Activated CD4-positive, alpha-beta T cell treated with anti-CD3 and anti-CD28 coated beads for 36 hours (primary cell): ENCODE results near the gene RPL41. TPM values are rescaled to one million over a fixed set of nuclear protein-coding genes. Genes with fewer than 3 reads are reported as not detected.
A peak's percentile ranks its signal among the peaks of the same experiment; 100 is the strongest.

Source experiments
- ATAC-seq: fragments of 200-7000 bp; cut with Tn5 transposase; one replicate; pipeline ENCODE4 v1.10.0; 2021; ENCODE audit warnings: mild to moderate bottlenecking, moderate library complexity
- CTCF ChIA-PET: fragments of 350-600 bp; sonication (Branson Sonifier 250); formaldehyde crosslinking; loops from one replicate; lab custom pipeline; 2021; ENCODE audit warnings: antibody characterized with exemption; lab: Charles Lee
- POLR2A ChIA-PET: fragments of 350-600 bp; sonication (Branson Sonifier 250); formaldehyde crosslinking; loops from one replicate; lab custom pipeline; 2021; ENCODE audit warnings: antibody characterized with exemption, inconsistent platforms; lab: Charles Lee
- DNase-seq: peaks from one replicate; pipeline ENCODE4 v3.0.0-alpha.2; 2020
- H3K27ac Mint-ChIP-seq: one replicate; pipeline ENCODE4 v1.8.0; 2021; ENCODE audit warnings: mixed read lengths
- H3K27me3 Mint-ChIP-seq: one replicate; pipeline ENCODE4 v1.8.0; 2021; ENCODE audit warnings: mixed read lengths
- H3K36me3 Mint-ChIP-seq: one replicate; pipeline ENCODE4 v1.8.0; 2021; ENCODE audit warnings: low read depth, mixed read lengths
- H3K4me1 Mint-ChIP-seq: one replicate; pipeline ENCODE4 v1.8.0; 2021; ENCODE audit warnings: mixed read lengths
- H3K4me3 Mint-ChIP-seq: one replicate; pipeline ENCODE4 v1.8.0; 2021; ENCODE audit warnings: mild to moderate bottlenecking, moderate library complexity, mixed read lengths
- H3K9me3 Mint-ChIP-seq: one replicate; pipeline ENCODE4 v1.8.0; 2021; ENCODE audit warnings: low read depth, mixed read lengths
- intact Hi-C, 2 experiments: fragments of 100-400 bp; cut with DNase I in 1 of 2; cut with micrococcal nuclease in 1 of 2; formaldehyde crosslinking; loops; one replicate each; pipeline versions ENCODE4 v1.14.2 to v1.15.1; 2022 to 2024; cut with DNase I, micrococcal nuclease
- total RNA-seq, 2 experiments: library from RNA; stranded (reverse); gene quantifications; one replicate each; pipeline ENCODE4 v1.2.3, GENCODE V29; 2021

RPL41 gene
- total RNA-seq, 2 experiments from 2014 or later = 5,101 to 9,949 TPM

- DNase-seq (no peak), ATAC-seq (no peak)
- peaks cover 64% of the 10 kb centered on the region for H3K36me3 Mint-ChIP-seq
- intact Hi-C loops = loop anchor here (1.0 to 10.0 kb wide), 4 partner anchors 28 to 925 kb away; partner anchors contain the start of genes NAB2 (in 1 of the 2) and ZC3H10 (in 1 of the 2)
- ChIA-PET POLR2A (interaction anchor here (1.4 to 4.4 kb wide), 2 partner anchors 31 to 41 kb away, joined by 9 to 19 read pairs; partner anchors contain the start of genes ESYT1 and ZC3H10), CTCF (interaction anchor here (0.5 to 1.8 kb wide), 10 partner anchors 25 to 900 kb away, joined by 3 to 10 read pairs (median 3); partner anchors contain the start of genes ESYT1 and SMARCC2)
- H3K4me3 Mint-ChIP-seq = peak overlapping the region; percentile 99
- H3K27me3 Mint-ChIP-seq = no peaks in the 10 kb centered on the region
- peak overlapping the region; percentile 96 for H3K27ac Mint-ChIP-seq
- no peaks in the 10 kb centered on the region for H3K9me3 Mint-ChIP-seq
- H3K4me1 Mint-ChIP-seq = peaks cover 26% of the 10 kb centered on the region
These were observed 43.2 kb downstream of the RPL41 start for GRCh38 chr12:56159482-56160192.

GRCh38 chr12:56160193-56160763, 43.8 kb downstream of the RPL41 start:
- CTCF ChIA-PET = interaction anchor here (0.6 to 1.6 kb wide), 6 partner anchors 31 to 900 kb away, joined by 3 to 6 read pairs (median 4); partner anchors contain the start of gene ESYT1

GRCh38 chr12:56160894-56161689, 44.7 kb downstream of the RPL41 start:
- ChIA-PET POLR2A (interaction anchor here (0.7 to 4.4 kb wide), 3 partner anchors 9 to 43 kb away, joined by 3 to 19 read pairs (median 16); partner anchors contain the start of genes ESYT1, MYL6B and ZC3H10), CTCF (interaction anchor here (0.6 to 3.0 kb wide), 10 partner anchors 10 to 517 kb away, joined by 3 to 18 read pairs (median 3); partner anchors contain the start of genes RNF41 and SMARCC2)
- Mint-ChIP-seq H3K27me3 (no peaks in the 10 kb centered on the region), H3K9me3 (no peaks in the 10 kb centered on the region), H3K4me3 (peak overlapping the region; percentile 99), H3K4me1 (peaks cover 26% of the 10 kb centered on the region), H3K36me3 (peaks cover 62% of the 10 kb centered on the region), H3K27ac (peak overlapping the region; percentile 96)
- no peak for DNase-seq
- no peak for ATAC-seq
- intact Hi-C loops = loop anchor here in 1 of 2 experiments (1.0 kb wide), 1 partner anchor 26 kb away; no protein-coding TSS in a partner anchor

More at GRCh38 chr12:56160193-56160763, 43.8 kb downstream of the RPL41 start:
- Mint-ChIP-seq H3K27me3 (no peaks in the 10 kb centered on the region), H3K9me3 (no peaks in the 10 kb centered on the region), H3K27ac (peak overlapping the region; percentile 96), H3K4me3 (peak overlapping the region; percentile 99), H3K4me1 (peaks cover 26% of the 10 kb centered on the region), H3K36me3 (peaks cover 63% of the 10 kb centered on the region)
- POLR2A ChIA-PET = interaction anchor here (3.2 to 4.4 kb wide), 2 partner anchors 32 to 42 kb away, joined by 16 to 19 read pairs; partner anchors contain the start of genes ESYT1 and ZC3H10
- DNase-seq (peak; percentile 78), ATAC-seq (peak; percentile 61)
- intact Hi-C loops = loop anchor here in 1 of 2 experiments (1.0 kb wide), 1 partner anchor 27 kb away; no protein-coding TSS in a partner anchor

- H3K9me3 Mint-ChIP-seq = no peaks in the 10 kb centered on the region
- peaks cover 62% of the 10 kb centered on the region for H3K36me3 Mint-ChIP-seq
- ChIA-PET CTCF (interaction anchor here (0.8 to 3.0 kb wide), 10 partner anchors 11 to 517 kb away, joined by 3 to 18 read pairs (median 3); partner anchors contain the start of genes ANKRD52, RNF41 and SMARCC2), POLR2A (interaction anchor here (0.6 to 4.4 kb wide), 6 partner anchors 10 to 198 kb away, joined by 3 to 19 read pairs (median 6); partner anchors contain the start of genes ESYT1, MYL6B, STAT2 and ZC3H10)
- H3K27me3 Mint-ChIP-seq = no peaks in the 10 kb centered on the region
- peak overlapping the region; percentile 65 for H3K27ac Mint-ChIP-seq
- intact Hi-C loops = no loop called here
- DNase-seq (no peak), ATAC-seq (no peak)
- peak overlapping the region; percentile 99 for H3K4me3 Mint-ChIP-seq
- peaks cover 26% of the 10 kb centered on the region for H3K4me1 Mint-ChIP-seq
These were observed 45.4 kb downstream of the RPL41 start for GRCh38 chr12:56161690-56162351.

DNA sequence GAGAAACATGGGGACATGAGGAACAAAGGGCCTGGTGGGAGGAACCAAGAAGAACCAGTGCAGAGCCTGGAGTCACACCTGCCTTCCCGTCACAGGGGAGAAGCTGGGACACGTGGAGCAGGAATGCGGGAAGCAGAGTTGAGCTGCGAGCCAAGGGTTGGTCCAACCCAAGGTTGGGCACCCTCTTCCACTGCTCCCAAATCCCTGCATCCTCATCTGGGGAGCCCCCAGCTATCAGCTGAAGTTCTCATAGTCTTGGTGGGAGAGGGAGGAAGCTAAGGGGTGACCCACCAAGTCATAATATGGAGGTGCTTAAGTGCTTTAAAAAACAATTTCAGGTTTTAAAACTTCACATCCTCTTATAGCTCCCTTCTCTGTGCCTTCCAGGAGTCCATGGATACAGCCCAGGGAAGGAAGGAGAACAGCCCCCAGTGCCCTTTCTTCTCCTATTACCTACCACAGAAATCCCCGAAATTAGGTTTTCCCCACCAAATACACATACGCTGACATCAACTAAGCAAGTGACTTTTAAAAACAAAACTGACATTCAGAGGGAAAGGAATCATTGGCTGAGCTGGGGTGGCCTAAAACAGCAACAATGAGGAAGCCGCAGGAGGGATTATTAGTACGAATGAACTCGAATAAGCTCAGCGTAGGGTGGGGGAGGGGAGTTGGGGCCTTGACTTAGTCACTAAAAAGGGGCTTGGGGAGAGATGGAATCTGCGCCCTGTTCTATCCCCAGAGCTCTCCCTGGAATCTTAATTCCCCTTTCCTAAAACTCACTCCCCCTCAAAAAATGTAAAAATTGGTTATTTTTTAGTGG, 46.2 kb downstream of the RPL41 start:
- Mint-ChIP-seq H3K4me1 (peaks cover 20% of the 10 kb centered on the region), H3K9me3 (no peaks in the 10 kb centered on the region), H3K4me3 (no peak overlapping the region), H3K36me3 (peaks cover 64% of the 10 kb centered on the region), H3K27ac (peak overlapping the region; percentile 37), H3K27me3 (no peaks in the 10 kb centered on the region)
- ATAC-seq (no peak), DNase-seq (no peak)
- intact Hi-C loops = no loop called here
- ChIA-PET CTCF (interaction anchor here (0.7 to 3.0 kb wide), 8 partner anchors 10 to 133 kb away, joined by 3 to 18 read pairs (median 4); partner anchors contain the start of genes ANKRD52 and SMARCC2), POLR2A (interaction anchor here (0.6 to 3.2 kb wide), 8 partner anchors 11 to 197 kb away, joined by 3 to 16 read pairs (median 6); partner anchors contain the start of genes ESYT1, STAT2 and ZC3H10)

GRCh38 chr12:56163533-56164344, 47.3 kb downstream of the RPL41 start:
- POLR2A ChIA-PET = interaction anchor here (0.6 to 3.2 kb wide), 6 partner anchors 12 to 45 kb away, joined by 3 to 16 read pairs (median 5); partner anchors contain the start of genes ESYT1 and ZC3H10
- DNase-seq (no peak), ATAC-seq (no peak)
- Mint-ChIP-seq H3K4me1 (peaks cover 20% of the 10 kb centered on the region), H3K27ac (no peak overlapping the region), H3K36me3 (peaks cover 63% of the 10 kb centered on the region), H3K27me3 (no peaks in the 10 kb centered on the region), H3K4me3 (no peak overlapping the region), H3K9me3 (no peaks in the 10 kb centered on the region)
- CTCF ChIA-PET = interaction anchor here (1.4 to 3.0 kb wide), 3 partner anchors 9 to 25 kb away, joined by 4 to 18 read pairs (median 7); partner anchors contain the start of gene SMARCC2
- intact Hi-C loops = no loop called here

- ATAC-seq = no peak
- Mint-ChIP-seq H3K36me3 (peaks cover 61% of the 10 kb centered on the region), H3K4me1 (peaks cover 20% of the 10 kb centered on the region), H3K27ac (no peak overlapping the region), H3K4me3 (no peak overlapping the region), H3K9me3 (no peaks in the 10 kb centered on the region), H3K27me3 (no peaks in the 10 kb centered on the region)
- no peak for DNase-seq
- CTCF ChIA-PET = no interaction called here
- intact Hi-C loops = no loop called here
- POLR2A ChIA-PET = interaction anchor here (0.7 to 1.1 kb wide), 4 partner anchors 20 to 131 kb away, joined by 3 to 4 read pairs (median 4); partner anchors contain the start of gene RNF41
These were observed 47.9 kb downstream of the RPL41 start for GRCh38 chr12:56164345-56164729.

DNA sequence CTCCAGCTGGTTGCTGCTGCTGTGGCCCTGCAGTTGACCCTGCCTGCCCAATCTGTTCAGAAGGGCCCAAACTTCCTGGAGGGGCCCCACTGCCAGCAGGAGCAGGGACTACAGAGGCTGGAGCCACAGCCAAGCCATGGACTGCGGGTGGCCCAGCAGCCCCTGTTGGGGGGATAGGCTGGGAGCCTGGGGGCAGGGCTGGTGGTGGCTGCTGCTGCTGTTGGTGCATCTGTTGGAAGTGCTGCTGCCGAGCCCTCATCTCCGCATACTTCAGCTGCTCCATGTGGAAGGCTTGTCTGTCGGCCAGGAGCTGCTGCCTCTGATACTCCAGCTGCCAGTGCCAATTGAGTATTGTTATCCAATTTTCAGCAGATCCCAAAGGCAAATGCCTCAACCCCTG, 48.9 kb downstream of the RPL41 start:
- CTCF ChIA-PET = interaction anchor here (0.7 to 1.1 kb wide), 4 partner anchors 8 to 22 kb away, joined by 3 to 4 read pairs (median 3); no protein-coding TSS in a partner anchor
- no peak overlapping the region for H3K4me3 Mint-ChIP-seq
- peaks cover 59% of the 10 kb centered on the region for H3K36me3 Mint-ChIP-seq
- no peak for ATAC-seq
- peaks cover 13% of the 10 kb centered on the region for H3K4me1 Mint-ChIP-seq
- intact Hi-C loops = no loop called here
- H3K9me3 Mint-ChIP-seq = no peaks in the 10 kb centered on the region
- peak overlapping the region; percentile 5 for H3K27ac Mint-ChIP-seq
- H3K27me3 Mint-ChIP-seq = no peaks in the 10 kb centered on the region
- no peak for DNase-seq
- POLR2A ChIA-PET = interaction anchor here (0.7 kb wide), 1 partner anchor 60 kb away, joined by 4 read pairs; no protein-coding TSS in a partner anchor
